Right kidney (tissue), 1 donor: ENCODE data around the gene MCMBP.

Experiments used
- DNase-seq: peaks from one replicate; pipeline ENCODE4 v3.0.0-alpha.2; 2016

Gene MCMBP

DNA sequence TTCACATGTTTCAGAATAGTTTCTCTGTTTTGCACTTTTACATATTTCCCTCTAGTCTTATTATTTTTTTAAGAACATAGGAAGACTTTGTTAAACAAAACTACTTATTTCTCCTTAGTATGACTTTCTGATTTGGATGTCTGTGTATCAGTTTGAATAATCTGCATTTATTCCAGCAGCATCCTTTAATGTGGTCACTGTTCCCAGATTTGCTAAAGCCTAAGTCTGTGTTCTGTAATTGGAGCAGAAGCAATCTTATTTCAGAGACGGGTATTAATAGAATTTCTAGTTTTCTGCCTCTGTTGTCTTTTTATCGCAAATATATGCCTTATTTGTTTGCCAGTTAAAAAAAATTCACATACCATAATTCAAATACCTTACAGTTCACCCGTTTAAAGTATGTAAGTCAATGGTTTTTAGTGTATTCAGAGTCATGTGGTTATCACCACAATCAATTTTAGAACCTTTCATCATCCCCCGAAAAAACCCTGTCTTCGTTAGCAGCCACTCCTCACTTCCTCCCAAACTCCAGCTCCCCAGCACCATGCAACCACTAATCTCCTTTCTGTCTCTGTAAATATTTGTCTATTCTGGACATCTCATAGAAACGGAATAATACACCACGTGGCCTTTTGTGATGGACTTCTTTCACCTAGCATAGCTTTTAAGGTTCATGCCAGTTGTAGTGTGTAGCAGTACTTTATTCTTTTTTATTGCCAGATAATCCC is 88.1 kb downstream of the MCMBP start:
- no peak for DNase-seq

DNA sequence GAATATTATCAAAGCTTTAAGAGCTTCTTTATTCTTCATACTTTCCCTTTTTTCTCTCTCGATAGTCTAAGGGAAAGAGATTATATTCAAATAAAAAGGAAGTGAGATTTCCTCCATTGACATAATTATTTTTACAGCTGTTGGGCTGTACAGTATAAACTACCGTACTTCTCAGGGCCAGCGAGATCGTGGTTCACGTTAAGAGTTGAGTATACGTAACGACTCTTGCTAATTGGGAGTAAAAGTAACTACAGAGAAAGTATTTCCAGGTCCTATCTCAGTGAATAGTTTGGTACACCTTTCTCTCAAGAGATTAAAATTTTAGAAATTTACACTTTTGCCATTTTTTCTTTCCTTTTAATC is 89.0 kb downstream of the MCMBP start:
- DNase-seq = no peak

DNA sequence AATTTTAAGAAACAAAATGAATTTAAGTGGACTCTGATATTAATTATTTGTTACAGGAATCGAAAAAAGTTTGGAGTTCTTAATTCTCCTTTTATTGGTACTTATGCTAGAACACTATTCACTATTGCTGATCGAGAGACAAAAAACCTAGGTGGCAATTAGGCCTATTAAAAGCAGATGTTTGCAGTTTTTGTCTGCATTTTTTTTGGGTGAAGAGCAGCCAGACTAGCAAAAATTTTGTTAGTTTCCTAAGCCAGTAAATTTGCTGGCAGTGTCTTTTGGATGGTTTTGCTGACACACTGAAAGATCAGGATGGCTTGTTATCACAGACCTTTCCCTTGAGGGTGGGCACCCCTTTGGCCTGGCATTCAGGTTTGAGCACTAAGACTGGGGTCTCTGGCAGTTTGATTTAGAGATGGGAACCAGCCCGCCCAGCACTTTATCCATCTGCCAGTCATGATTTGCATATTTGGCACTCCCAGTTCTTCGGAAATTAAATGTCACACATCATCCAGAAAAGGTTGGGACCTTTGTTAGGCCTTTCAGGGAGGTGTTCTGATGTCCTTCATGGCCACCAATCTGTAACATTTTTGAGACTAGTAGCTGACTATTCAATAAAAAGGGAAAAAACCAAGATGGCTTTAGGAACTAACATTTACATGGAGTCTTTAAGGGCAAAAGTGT is 89.5 kb downstream of the MCMBP start:
- DNase-seq = no peak

DNA sequence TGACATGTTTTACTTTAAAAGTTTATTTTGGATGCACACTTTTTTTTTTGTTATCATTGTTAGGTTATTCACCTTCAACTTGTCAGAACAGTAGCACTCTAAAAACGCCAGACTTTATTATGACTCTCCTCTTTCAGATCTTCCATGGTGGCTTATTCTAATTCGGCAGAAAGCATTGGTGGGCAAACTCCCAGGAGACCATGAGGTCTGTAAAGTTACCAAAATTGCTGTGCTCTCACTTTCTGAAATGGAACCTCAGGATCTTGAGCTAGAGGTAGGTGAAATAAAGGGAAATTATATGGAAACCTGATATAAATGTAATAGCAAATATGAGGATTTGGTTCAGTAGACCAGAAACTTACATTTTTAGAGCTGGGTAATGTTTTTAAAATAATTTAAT is 91.1 kb downstream of the MCMBP start:
- DNase-seq = no peak

DNA sequence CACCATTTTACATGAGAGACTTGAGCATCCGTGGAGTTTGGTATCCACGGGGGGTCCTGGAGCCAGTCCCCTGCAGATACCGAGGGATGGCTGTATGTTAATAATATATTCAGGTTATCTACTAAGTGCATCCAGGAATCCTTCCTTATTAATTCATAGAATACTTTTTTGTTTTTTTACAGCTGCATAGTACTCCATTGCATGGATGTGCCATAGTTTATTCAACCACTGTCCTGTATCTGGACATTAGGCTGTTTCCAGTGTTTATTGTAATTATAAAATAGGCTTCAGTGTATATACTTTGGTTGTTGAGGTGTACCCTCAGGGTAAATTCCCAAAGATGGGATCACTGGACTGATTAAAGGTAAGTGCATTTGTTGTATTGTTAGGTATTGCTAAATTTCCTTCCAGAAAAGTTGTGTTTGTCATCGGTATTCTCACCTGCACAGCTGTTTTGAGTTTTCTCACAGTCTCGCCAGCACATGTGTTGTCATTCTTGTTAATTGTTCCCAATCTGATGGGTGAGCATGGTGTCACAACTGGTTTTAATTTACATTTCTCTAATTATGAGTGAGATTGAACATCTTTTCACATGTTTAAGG is 91.7 kb downstream of the MCMBP start:
- DNase-seq = no peak
